ENCODE results near the gene PSMD3. TPM values are rescaled to one million over a fixed set of nuclear protein-coding genes. Genes with fewer than 3 reads are reported as not detected.

Gene PSMD3
- total RNA-seq, 4 donors from 2014 or later: 211 to 364 (median 329) TPM

GRCh38 chr17:40041196-40041595, 60.6 kb downstream of the PSMD3 start:
- no peak for ATAC-seq
- no peak for TF ChIP-seq POLR2A (IDR thresholded peaks at IDR 0.05)
- TF ChIP-seq CTCF (IDR thresholded peaks at IDR 0.05 in 4 of 5, conservative IDR thresholded peaks at IDR 0.05 in 1 of 5): no peak
- H3K4me1 ChIP-seq: peaks cover 13 to 16% of the 10 kb centered on the region in 2 donors
- no peak overlapping the region for H3K27ac ChIP-seq
- in situ Hi-C loops (cut with MboI; ENCODE audit: low sequenced_read_pairs in 4 of 4): loop anchor here in 2 of 4 donors (10.0 to 25.0 kb wide), 2 partner anchors 121 to 124 kb away; no protein-coding TSS in a partner anchor
- H3K9me3 ChIP-seq: no peaks in the 10 kb centered on the region
- no peak overlapping the region for H3K4me3 ChIP-seq
- H3K36me3 ChIP-seq: peaks cover 0 to 21% of the 10 kb centered on the region in 2 donors
- DNase-seq: no peak
- no peaks in the 10 kb centered on the region for H3K27me3 ChIP-seq
- intact Hi-C loops (cut with DNase I; ENCODE audit: low total_unique reads): no loop called here

Small RNA genes within 50 kb of the gene (microRNA-seq; reads per million reads assigned to microRNA genes)
- 0 reads per million in 2 donors for gene MIR6884 (ENCODE audit: borderline replicate concordance in 2 of 2)

Other genes with a start within 250 kb of the PSMD3 start
- gene GRB7, start 242.9 kb upstream of the PSMD3 start, total RNA-seq: under 1 TPM in 2 of 4 donors, not detected in 2; 0.41 to 0.70 TPM
- under 1 TPM; 0.07 to 0.88 (median 0.34) TPM for gene IKZF3, start 116.5 kb upstream of the PSMD3 start, total RNA-seq
- not detected for gene ZPBP2, start 112.6 kb upstream of the PSMD3 start, total RNA-seq
- 1 to 10 TPM in 2 of 4 donors, under 1 TPM in 2; 0.07 to 1.1 (median 0.92) TPM for gene GSDMB, start 62.2 kb upstream of the PSMD3 start, total RNA-seq
- gene ORMDL3, start 53.2 kb upstream of the PSMD3 start, total RNA-seq: 10 to 100 TPM; 17.3 to 36.2 (median 29.6) TPM
- gene LRRC3C, start 53.1 kb upstream of the PSMD3 start, total RNA-seq: not detected
- under 1 TPM in 2 of 4 donors, not detected in 2; 0.16 to 0.26 TPM for gene GSDMA, start 17.8 kb upstream of the PSMD3 start, total RNA-seq
- gene CSF3, start 34.6 kb downstream of the PSMD3 start, total RNA-seq: 10 to 100 TPM; 11.4 to 20.6 (median 16.3) TPM
- gene MED24, start 73.6 kb downstream of the PSMD3 start, total RNA-seq: 100 to 1,000 TPM in 2 of 4 donors, 10 to 100 TPM in 2; 54.2 to 124 (median 93.9) TPM
- 10 to 100 TPM; 42.2 to 71.6 (median 48.2) TPM for gene THRA, start 82.2 kb downstream of the PSMD3 start, total RNA-seq
- gene NR1D1, start 119.8 kb downstream of the PSMD3 start, total RNA-seq: 10 to 100 TPM; 16.0 to 34.2 (median 18.3) TPM
- 10 to 100 TPM; 75.7 to 96.3 (median 85.9) TPM for gene MSL1, start 141.2 kb downstream of the PSMD3 start, total RNA-seq
- gene CASC3, start 159.7 kb downstream of the PSMD3 start, total RNA-seq: 10 to 100 TPM; 35.8 to 41.3 (median 39.8) TPM
- 1 to 10 TPM; 1.8 to 5.8 (median 5.2) TPM for gene RAPGEFL1, start 196.7 kb downstream of the PSMD3 start, total RNA-seq
- gene WIPF2, start 238.5 kb downstream of the PSMD3 start, total RNA-seq: 1 to 10 TPM; 4.6 to 6.2 (median 5.4) TPM

Data from gastrocnemius medialis (tissue), 4 donors.